ENCODE measurements around the gene RMDN3. TPM values are rescaled to one million over a fixed set of nuclear protein-coding genes. Genes with fewer than 3 reads are reported as not detected.
A peak's percentile ranks its signal among the peaks of the same experiment; 100 is the strongest.

RMDN3 gene
- total and polyA plus RNA-seq, 2 donors = 15.0 to 27.0 TPM

DNA sequence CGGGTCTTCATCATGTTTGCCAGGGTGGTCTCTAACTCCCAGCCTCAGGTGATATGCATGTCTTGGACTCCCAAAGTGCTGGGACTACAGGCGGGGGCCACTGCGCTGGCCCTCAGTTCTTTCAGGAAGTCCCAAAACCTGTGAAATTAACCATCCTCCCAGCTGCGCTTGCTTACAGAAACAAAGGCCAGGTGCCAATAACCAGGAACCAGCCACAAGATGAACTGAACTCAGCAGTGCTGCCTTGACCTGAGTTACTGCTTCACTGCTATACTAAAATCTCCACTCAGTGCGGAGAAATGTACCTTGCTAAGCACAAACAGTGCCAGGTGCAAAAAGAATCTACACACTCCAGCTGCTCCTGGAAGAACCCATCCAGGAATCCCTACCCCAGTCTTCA is 4.9 kb upstream of the RMDN3 start:
- WGBS = 62% methylated on average over 5 of the region's 5 CpGs
- peak in 1 of 9 donors; percentile 45 for DNase-seq (ENCODE audit: low read depth in 6 of 9, low spot score in 9 of 9)
- no peaks in the 10 kb centered on the region for H3K36me3 ChIP-seq (ENCODE audit: control insufficient read depth in 2 of 2, insufficient read depth in 2 of 2, low read length in 1 of 2)
- H3K27ac ChIP-seq (ENCODE audit: low read depth in 1 of 2, low read length in 1 of 2) = peak overlapping the region; percentile 2 to 19
- H3K27me3 ChIP-seq (ENCODE audit: control insufficient read depth in 2 of 2, insufficient read depth in 1 of 2, low read length in 1 of 2) = no peaks in the 10 kb centered on the region
- no peak overlapping the region for H3K4me3 ChIP-seq (ENCODE audit: low read length in 2 of 2)
- H3K4me1 ChIP-seq (ENCODE audit: control insufficient read depth in 2 of 2, insufficient read depth in 2 of 2, low read length in 2 of 2) = peaks cover 21 to 44% of the 10 kb centered on the region in 2 donors
- H3K9me3 ChIP-seq (ENCODE audit: control insufficient read depth in 2 of 2, insufficient read depth in 1 of 2, low read length in 1 of 2) = no peaks in the 10 kb centered on the region

GRCh38 chr15:40756938-40757337 is 1.9 kb upstream of the RMDN3 start:
- Histone ChIP-seq H3K27ac (ENCODE audit: low read depth in 1 of 2, low read length in 1 of 2) (no peak overlapping the region), H3K27me3 (ENCODE audit: control insufficient read depth in 2 of 2, insufficient read depth in 1 of 2, low read length in 1 of 2) (no peaks in the 10 kb centered on the region), H3K4me1 (ENCODE audit: control insufficient read depth in 2 of 2, insufficient read depth in 2 of 2, low read length in 2 of 2) (peaks cover 17 to 31% of the 10 kb centered on the region in 2 donors), H3K9me3 (ENCODE audit: control insufficient read depth in 2 of 2, insufficient read depth in 1 of 2, low read length in 1 of 2) (peaks cover 0 to 4% of the 10 kb centered on the region in 2 donors), H3K36me3 (ENCODE audit: control insufficient read depth in 2 of 2, insufficient read depth in 2 of 2, low read length in 1 of 2) (peaks cover 3% of the 10 kb centered on the region in 2 donors), H3K4me3 (ENCODE audit: low read length in 2 of 2) (no peak overlapping the region)
- WGBS = 58% methylated on average over 6 of the region's 6 CpGs
- DNase-seq (ENCODE audit: low read depth in 6 of 9, low spot score in 9 of 9) = no peak

DNA sequence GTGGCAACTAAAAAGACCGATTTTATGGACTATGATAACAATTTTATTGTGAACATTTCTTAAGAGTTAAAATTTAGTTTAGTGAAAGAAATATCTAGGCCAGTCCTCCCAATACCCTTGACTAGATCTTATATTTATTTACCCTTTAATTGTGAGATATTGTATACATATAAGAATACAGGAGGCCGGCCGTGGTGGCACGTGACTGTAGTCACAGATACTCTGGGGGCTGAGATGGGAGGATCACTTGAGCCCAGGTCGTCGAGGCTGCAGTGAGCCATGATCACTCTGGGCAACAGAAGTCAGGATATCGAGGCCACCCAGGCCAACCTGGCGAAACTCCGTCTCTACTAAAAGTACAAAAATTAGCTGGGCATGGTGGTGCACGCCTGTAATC is 756 bp upstream of the RMDN3 start:
- no peak for DNase-seq (ENCODE audit: low read depth in 6 of 9, low spot score in 9 of 9)
- H3K4me1 ChIP-seq (ENCODE audit: control insufficient read depth in 2 of 2, insufficient read depth in 2 of 2, low read length in 2 of 2) = peaks cover 17 to 31% of the 10 kb centered on the region in 2 donors
- H3K36me3 ChIP-seq (ENCODE audit: control insufficient read depth in 2 of 2, insufficient read depth in 2 of 2, low read length in 1 of 2) = peaks cover 11 to 13% of the 10 kb centered on the region in 2 donors
- H3K27me3 ChIP-seq (ENCODE audit: control insufficient read depth in 2 of 2, insufficient read depth in 1 of 2, low read length in 1 of 2) = no peaks in the 10 kb centered on the region
- 83% methylated on average over 10 of the region's 10 CpGs for WGBS
- peak overlapping the region; percentile 87 to 92 for H3K27ac ChIP-seq (ENCODE audit: low read depth in 1 of 2, low read length in 1 of 2)
- H3K9me3 ChIP-seq (ENCODE audit: control insufficient read depth in 2 of 2, insufficient read depth in 1 of 2, low read length in 1 of 2) = peaks cover 0 to 4% of the 10 kb centered on the region in 2 donors
- H3K4me3 ChIP-seq (ENCODE audit: low read length in 2 of 2) = peak overlapping the region; percentile 92 to 98

DNA sequence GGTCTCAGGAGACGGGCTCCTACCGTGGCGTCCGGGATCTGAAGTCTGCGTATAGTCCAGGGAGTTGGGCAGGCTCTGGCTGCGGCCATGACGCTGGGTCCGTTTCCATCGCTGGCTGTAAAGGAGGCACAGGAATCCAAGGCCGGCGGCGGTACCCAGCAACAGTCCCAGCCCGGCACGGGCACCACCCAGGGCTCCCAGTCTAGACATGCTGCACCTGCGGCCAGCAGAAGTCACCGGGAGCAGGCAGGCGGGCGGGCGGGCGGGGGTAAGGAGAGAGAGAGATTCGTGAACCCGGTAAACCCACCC is 526 bp downstream of the RMDN3 start:
- Histone ChIP-seq H3K36me3 (ENCODE audit: control insufficient read depth in 2 of 2, insufficient read depth in 2 of 2, low read length in 1 of 2) (peaks cover 17 to 19% of the 10 kb centered on the region in 2 donors), H3K27ac (ENCODE audit: low read depth in 1 of 2, low read length in 1 of 2) (peak overlapping the region; percentile 64 to 74), H3K27me3 (ENCODE audit: control insufficient read depth in 2 of 2, insufficient read depth in 1 of 2, low read length in 1 of 2) (no peaks in the 10 kb centered on the region), H3K4me3 (ENCODE audit: low read length in 2 of 2) (peak overlapping the region; percentile 92 to 98), H3K4me1 (ENCODE audit: control insufficient read depth in 2 of 2, insufficient read depth in 2 of 2, low read length in 2 of 2) (peaks cover 11 to 22% of the 10 kb centered on the region in 2 donors), H3K9me3 (ENCODE audit: control insufficient read depth in 2 of 2, insufficient read depth in 1 of 2, low read length in 1 of 2) (peaks cover 0 to 4% of the 10 kb centered on the region in 2 donors)
- DNase-seq (ENCODE audit: low read depth in 6 of 9, low spot score in 9 of 9) = no peak
- under 1% methylated on average over 22 of the region's 22 CpGs for WGBS

DNA sequence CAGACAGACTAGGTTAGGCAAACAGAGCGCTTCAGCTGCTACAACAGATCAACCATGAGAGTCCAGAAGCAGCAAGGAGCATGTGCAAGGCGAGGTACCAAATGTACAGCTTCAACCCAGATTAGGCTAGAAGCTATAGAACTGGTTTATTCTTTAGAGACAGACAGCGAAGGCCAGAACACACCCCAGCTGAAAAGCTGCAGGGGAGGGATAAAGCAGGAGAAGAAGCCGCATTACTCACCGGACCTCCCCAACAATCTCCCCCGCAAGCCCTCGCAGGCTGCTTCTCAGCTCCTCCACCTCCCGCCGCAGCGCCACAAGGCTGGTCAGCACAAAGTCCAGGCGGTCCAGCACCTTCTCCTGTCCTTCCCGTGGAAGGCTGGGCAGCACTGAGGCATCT is 3.3 kb downstream of the RMDN3 start:
- no peak for DNase-seq (ENCODE audit: low read depth in 6 of 9, low spot score in 9 of 9)
- peaks cover 11 to 19% of the 10 kb centered on the region in 2 donors for H3K4me1 ChIP-seq (ENCODE audit: control insufficient read depth in 2 of 2, insufficient read depth in 2 of 2, low read length in 2 of 2)
- no peaks in the 10 kb centered on the region for H3K27me3 ChIP-seq (ENCODE audit: control insufficient read depth in 2 of 2, insufficient read depth in 1 of 2, low read length in 1 of 2)
- WGBS = 99% methylated on average over 12 of the region's 12 CpGs
- H3K27ac ChIP-seq (ENCODE audit: low read depth in 1 of 2, low read length in 1 of 2) = no peak overlapping the region
- H3K4me3 ChIP-seq (ENCODE audit: low read length in 2 of 2) = no peak overlapping the region
- H3K9me3 ChIP-seq (ENCODE audit: control insufficient read depth in 2 of 2, insufficient read depth in 1 of 2, low read length in 1 of 2) = peaks cover 0 to 4% of the 10 kb centered on the region in 2 donors
- peaks cover 34 to 35% of the 10 kb centered on the region in 2 donors for H3K36me3 ChIP-seq (ENCODE audit: control insufficient read depth in 2 of 2, insufficient read depth in 2 of 2, low read length in 1 of 2)

GRCh38 chr15:40750885-40751284 is 4.2 kb downstream of the RMDN3 start:
- Histone ChIP-seq H3K27ac (ENCODE audit: low read depth in 1 of 2, low read length in 1 of 2) (no peak overlapping the region), H3K27me3 (ENCODE audit: control insufficient read depth in 2 of 2, insufficient read depth in 1 of 2, low read length in 1 of 2) (no peaks in the 10 kb centered on the region), H3K36me3 (ENCODE audit: control insufficient read depth in 2 of 2, insufficient read depth in 2 of 2, low read length in 1 of 2) (peaks cover 34 to 35% of the 10 kb centered on the region in 2 donors), H3K4me3 (ENCODE audit: low read length in 2 of 2) (no peak overlapping the region), H3K9me3 (ENCODE audit: control insufficient read depth in 2 of 2, insufficient read depth in 1 of 2, low read length in 1 of 2) (peaks cover 0 to 4% of the 10 kb centered on the region in 2 donors), H3K4me1 (ENCODE audit: control insufficient read depth in 2 of 2, insufficient read depth in 2 of 2, low read length in 2 of 2) (peaks cover 10 to 16% of the 10 kb centered on the region in 2 donors)
- 98% methylated on average over 4 of the region's 4 CpGs for whole genome bisulfite sequencing
- DNase-seq (ENCODE audit: low read depth in 6 of 9, low spot score in 9 of 9) = no peak

DNA sequence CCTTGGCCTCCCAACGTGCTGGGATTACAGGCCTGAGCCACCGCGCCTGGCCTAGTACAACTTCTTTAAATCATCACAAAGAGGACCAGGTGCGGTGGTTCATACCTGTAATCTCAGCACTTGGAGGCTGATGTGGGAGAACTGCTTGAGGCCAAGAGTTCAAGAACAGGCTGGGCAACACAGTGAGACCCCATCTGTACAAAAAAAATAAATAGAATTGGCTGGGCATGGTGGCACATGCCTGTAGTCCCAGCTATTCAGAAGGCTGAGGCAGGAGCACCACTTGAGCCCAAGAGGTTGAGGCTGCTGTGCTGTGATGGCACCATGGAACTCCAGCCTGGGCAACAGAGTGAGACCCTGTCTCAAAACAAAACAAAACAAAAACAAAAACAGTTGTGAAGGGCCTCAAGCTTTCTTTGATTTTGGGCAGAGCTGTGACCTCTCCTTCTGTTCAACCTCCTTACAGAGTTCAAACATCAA is 5.9 kb downstream of the RMDN3 start:
- H3K9me3 ChIP-seq (ENCODE audit: control insufficient read depth in 2 of 2, insufficient read depth in 1 of 2, low read length in 1 of 2) = no peaks in the 10 kb centered on the region
- 99% methylated on average over 4 of the region's 4 CpGs for WGBS
- no peak overlapping the region for H3K4me3 ChIP-seq (ENCODE audit: low read length in 2 of 2)
- DNase-seq (ENCODE audit: low read depth in 6 of 9, low spot score in 9 of 9) = no peak
- H3K27ac ChIP-seq (ENCODE audit: low read depth in 1 of 2, low read length in 1 of 2) = no peak overlapping the region
- peaks cover 3 to 6% of the 10 kb centered on the region in 2 donors for H3K4me1 ChIP-seq (ENCODE audit: control insufficient read depth in 2 of 2, insufficient read depth in 2 of 2, low read length in 2 of 2)
- peaks cover 48 to 51% of the 10 kb centered on the region in 2 donors for H3K36me3 ChIP-seq (ENCODE audit: control insufficient read depth in 2 of 2, insufficient read depth in 2 of 2, low read length in 1 of 2)
- no peaks in the 10 kb centered on the region for H3K27me3 ChIP-seq (ENCODE audit: control insufficient read depth in 2 of 2, insufficient read depth in 1 of 2, low read length in 1 of 2)

DNA sequence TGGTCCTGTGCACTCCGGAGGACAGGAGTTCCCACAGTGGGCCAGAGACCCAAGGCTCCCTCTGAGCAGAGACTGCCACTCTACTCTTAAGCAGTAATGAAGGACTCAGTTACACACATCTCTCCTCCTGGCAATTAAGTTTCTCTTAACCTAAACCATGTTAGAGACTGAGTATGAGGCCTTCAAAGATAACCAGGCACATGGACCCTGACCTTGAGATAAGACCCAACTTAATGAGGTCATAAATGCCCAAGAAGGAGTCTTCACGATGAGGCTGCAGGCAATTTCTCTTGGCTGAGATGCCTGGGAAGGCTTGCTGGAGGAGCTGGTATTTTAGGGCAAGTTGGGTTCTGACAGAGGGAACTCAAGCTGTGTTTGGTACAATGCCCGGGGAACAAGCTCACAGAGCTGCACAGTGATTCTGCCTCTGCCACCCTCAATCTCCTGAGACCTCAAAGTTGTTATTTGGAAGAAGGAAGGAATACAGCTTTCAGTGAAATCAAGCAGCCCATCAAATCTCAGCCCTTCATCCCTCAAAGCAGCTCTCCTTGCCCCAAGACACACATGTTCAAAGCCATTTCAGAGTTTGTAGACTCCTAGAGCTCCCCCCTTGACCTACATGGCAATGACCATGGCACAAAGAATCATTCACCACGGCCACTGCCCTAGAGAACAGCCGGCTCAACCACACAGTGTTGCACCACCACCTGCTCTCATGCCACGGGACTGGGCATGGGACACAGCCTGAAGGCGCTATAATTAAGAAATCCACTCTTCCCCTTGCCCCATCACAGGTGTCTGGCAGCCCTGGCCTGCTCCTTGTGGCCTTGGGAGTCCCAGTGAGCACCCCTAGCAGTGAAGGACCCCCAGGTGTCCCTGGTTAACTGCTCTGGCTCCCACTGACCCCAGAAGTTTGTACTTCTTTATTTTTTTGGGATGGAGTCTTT is 7.1 kb downstream of the RMDN3 start:
- H3K27ac ChIP-seq (ENCODE audit: low read depth in 1 of 2, low read length in 1 of 2) = no peak overlapping the region
- no peak for DNase-seq (ENCODE audit: low read depth in 6 of 9, low spot score in 9 of 9)
- 97% methylated on average over 7 of the region's 7 CpGs for WGBS
- H3K4me1 ChIP-seq (ENCODE audit: control insufficient read depth in 2 of 2, insufficient read depth in 2 of 2, low read length in 2 of 2) = peaks cover 0 to 6% of the 10 kb centered on the region in 2 donors
- H3K9me3 ChIP-seq (ENCODE audit: control insufficient read depth in 2 of 2, insufficient read depth in 1 of 2, low read length in 1 of 2) = no peaks in the 10 kb centered on the region
- H3K27me3 ChIP-seq (ENCODE audit: control insufficient read depth in 2 of 2, insufficient read depth in 1 of 2, low read length in 1 of 2) = no peaks in the 10 kb centered on the region
- peaks cover 59 to 64% of the 10 kb centered on the region in 2 donors for H3K36me3 ChIP-seq (ENCODE audit: control insufficient read depth in 2 of 2, insufficient read depth in 2 of 2, low read length in 1 of 2)
- no peak overlapping the region for H3K4me3 ChIP-seq (ENCODE audit: low read length in 2 of 2)

DNA sequence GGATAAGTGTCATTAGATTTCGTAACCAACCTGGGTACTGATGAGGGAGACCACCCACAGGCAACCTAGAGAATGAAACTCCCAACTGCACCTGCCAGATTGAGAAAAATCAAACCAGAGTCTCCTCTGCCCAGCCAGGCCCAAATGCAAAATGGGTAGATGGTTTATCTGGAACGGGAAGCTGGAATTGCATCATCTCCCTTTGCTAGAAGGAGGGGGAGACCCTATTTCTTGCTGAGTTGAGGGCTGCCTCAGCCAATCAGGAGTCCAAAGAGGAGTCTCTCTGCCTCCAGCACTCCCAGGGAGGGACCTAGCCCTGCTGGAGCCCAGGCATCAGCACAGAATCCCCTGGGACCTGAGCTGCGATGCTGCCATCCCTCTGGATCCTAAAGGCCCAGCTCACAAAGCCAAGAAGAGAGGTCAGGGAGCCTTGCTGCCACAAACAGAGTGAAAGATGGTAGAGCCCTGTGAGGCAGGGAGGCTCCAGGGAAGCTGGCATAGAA is 8.1 kb downstream of the RMDN3 start:
- no peaks in the 10 kb centered on the region for H3K9me3 ChIP-seq (ENCODE audit: control insufficient read depth in 2 of 2, insufficient read depth in 1 of 2, low read length in 1 of 2)
- 96% methylated on average over 3 of the region's 3 CpGs for WGBS
- H3K4me3 ChIP-seq (ENCODE audit: low read length in 2 of 2) = no peak overlapping the region
- peaks cover 62 to 67% of the 10 kb centered on the region in 2 donors for H3K36me3 ChIP-seq (ENCODE audit: control insufficient read depth in 2 of 2, insufficient read depth in 2 of 2, low read length in 1 of 2)
- DNase-seq (ENCODE audit: low read depth in 6 of 9, low spot score in 9 of 9) = no peak
- H3K4me1 ChIP-seq (ENCODE audit: control insufficient read depth in 2 of 2, insufficient read depth in 2 of 2, low read length in 2 of 2) = peaks cover 0 to 6% of the 10 kb centered on the region in 2 donors
- no peak overlapping the region for H3K27ac ChIP-seq (ENCODE audit: low read depth in 1 of 2, low read length in 1 of 2)
- H3K27me3 ChIP-seq (ENCODE audit: control insufficient read depth in 2 of 2, insufficient read depth in 1 of 2, low read length in 1 of 2) = no peaks in the 10 kb centered on the region
